ENCODE results near the gene SGSM1.

GRCh38 chr22:24845041-24845898, 39.3 kb downstream of the SGSM1 start:
- TF ChIP-seq CTCF (IDR thresholded peaks at IDR 0.05; ENCODE audit: borderline replicate concordance, extremely low read depth, low read length, poor library complexity, severe bottlenecking): no peak
- TF ChIP-seq EZH2 (IDR thresholded peaks at IDR 0.05; ENCODE audit: borderline replicate concordance, low read depth, low read length, severe bottlenecking): no peak

Measured in DND-41 (cell line).